Uterus (tissue), 4 donors: ENCODE measurements around the gene LRCH2. TPM values are rescaled to one million over a fixed set of nuclear protein-coding genes. Genes with fewer than 3 reads are reported as not detected.
A peak's percentile ranks its signal among the peaks of the same experiment; 100 is the strongest.

ENCODE experiments used
- DNase-seq, 2 donors: peaks; one replicate each; pipeline ENCODE4 v3.0.0-alpha.2; 2019 to 2020
- H3K27ac ChIP-seq, 2 donors: fragments of 200-600 bp; sonication (generic); 1 replicate in 1 of 2; 2 replicates in 1 of 2; pipeline ENCODE4 v1.5.1; 2016 to 2018
- H3K27me3 ChIP-seq, 2 donors: fragments of 200-600 bp; sonication (generic); one replicate each; pipeline ENCODE4 v1.5.1; 2018 to 2019; ENCODE audit warnings: control low read depth in 1 of 2
- H3K36me3 ChIP-seq, 2 donors: fragments of 200-600 bp; sonication (generic); one replicate each; pipeline ENCODE4 v1.5.1; 2019; ENCODE audit warnings: control low read depth in 1 of 2
- H3K4me1 ChIP-seq, 2 donors: fragments of 200-600 bp; sonication (generic); one replicate each; pipeline ENCODE4 v1.5.1; 2018 to 2019; ENCODE audit warnings: control low read depth in 1 of 2
- H3K4me3 ChIP-seq, 2 donors: fragments of 200-600 bp; sonication (generic); 1 replicate in 1 of 2; 2 replicates in 1 of 2; pipeline ENCODE4 v1.5.1; 2018 to 2019; ENCODE audit warnings: mild to moderate bottlenecking in 1 of 2
- H3K9me3 ChIP-seq, 2 donors: fragments of 200-600 bp; sonication (generic); one replicate each; pipeline ENCODE4 v1.5.1; 2019; ENCODE audit warnings: control low read depth in 1 of 2
- POLR2A ChIP-seq, 2 donors: fragments of 450-650 bp; IDR thresholded peaks; one replicate each; pipeline ENCODE4 v1.6.1; 2016; ENCODE audit warnings: antibody characterized with exemption in 2 of 2, mild to moderate bottlenecking in 1 of 2, moderate library complexity in 1 of 2
- intact Hi-C: fragments of 100-400 bp; cut with DNase I; formaldehyde crosslinking; loops from one replicate; pipeline ENCODE4 v1.15.1; 2023; ENCODE audit warnings: low total_unique reads
- total RNA-seq, 4 donors: library from RNA; depleted of rRNA in 3 of 4; stranded (reverse); fragments of >200 nt in 3 of 4; gene quantifications; one replicate each; pipeline versions ENCODE4 v1.1.0 to v1.2.4, GENCODE V29; 2014 to 2023
- TF ChIP-seq, protein P1 (sequence below), 4 experiments: fragments of 200-600 bp in 2 of 4; fragments of 450-650 bp in 2 of 4; sonication (generic) in 2 of 4; IDR thresholded peaks; one replicate each; pipeline ENCODE4 v1.5.1; 2016 to 2019; ENCODE audit warnings: antibody characterized with exemption in 4 of 4, mild to moderate bottlenecking in 2 of 4, moderate library complexity in 1 of 4
- donor health status: DM: yes; HTN: yes; CAD: no.

Gene LRCH2
- total RNA-seq, 4 donors from 2014 or later, result 3.3 to 23.3 (median 15.9) TPM

DNA sequence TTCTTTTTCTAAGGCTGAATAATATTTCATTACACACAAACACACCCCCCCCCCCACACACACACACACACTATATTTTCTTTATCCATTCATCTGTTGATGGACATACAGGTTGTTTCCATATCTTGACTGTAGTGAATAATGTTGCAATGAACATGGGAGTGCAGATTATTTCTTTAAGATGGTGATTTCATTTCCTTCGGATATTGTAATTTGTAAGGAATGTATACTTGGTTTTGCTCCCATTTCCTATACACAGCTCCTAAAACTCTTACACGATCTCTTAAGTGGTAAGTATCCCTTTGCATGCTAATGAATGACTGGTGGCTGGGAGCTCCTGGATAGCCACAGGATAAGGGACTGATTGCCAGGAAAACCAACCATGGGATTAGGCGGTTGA is 59.3 kb downstream of the LRCH2 start:
- no peaks in the 10 kb centered on the region for H3K36me3 ChIP-seq
- no peak for TF ChIP-seq POLR2A (IDR thresholded peaks at IDR 0.05)
- TF ChIP-seq, protein P1, sequence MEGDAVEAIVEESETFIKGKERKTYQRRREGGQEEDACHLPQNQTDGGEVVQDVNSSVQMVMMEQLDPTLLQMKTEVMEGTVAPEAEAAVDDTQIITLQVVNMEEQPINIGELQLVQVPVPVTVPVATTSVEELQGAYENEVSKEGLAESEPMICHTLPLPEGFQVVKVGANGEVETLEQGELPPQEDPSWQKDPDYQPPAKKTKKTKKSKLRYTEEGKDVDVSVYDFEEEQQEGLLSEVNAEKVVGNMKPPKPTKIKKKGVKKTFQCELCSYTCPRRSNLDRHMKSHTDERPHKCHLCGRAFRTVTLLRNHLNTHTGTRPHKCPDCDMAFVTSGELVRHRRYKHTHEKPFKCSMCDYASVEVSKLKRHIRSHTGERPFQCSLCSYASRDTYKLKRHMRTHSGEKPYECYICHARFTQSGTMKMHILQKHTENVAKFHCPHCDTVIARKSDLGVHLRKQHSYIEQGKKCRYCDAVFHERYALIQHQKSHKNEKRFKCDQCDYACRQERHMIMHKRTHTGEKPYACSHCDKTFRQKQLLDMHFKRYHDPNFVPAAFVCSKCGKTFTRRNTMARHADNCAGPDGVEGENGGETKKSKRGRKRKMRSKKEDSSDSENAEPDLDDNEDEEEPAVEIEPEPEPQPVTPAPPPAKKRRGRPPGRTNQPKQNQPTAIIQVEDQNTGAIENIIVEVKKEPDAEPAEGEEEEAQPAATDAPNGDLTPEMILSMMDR (IDR thresholded peaks at IDR 0.05), result no peak
- intact Hi-C loops, result no loop called here
- H3K9me3 ChIP-seq, result no peaks in the 10 kb centered on the region
- H3K27me3 ChIP-seq, result no peaks in the 10 kb centered on the region
- H3K4me3 ChIP-seq, result no peak overlapping the region
- DNase-seq, result no peak
- H3K4me1 ChIP-seq, result no peaks in the 10 kb centered on the region
- no peak overlapping the region for H3K27ac ChIP-seq

DNA sequence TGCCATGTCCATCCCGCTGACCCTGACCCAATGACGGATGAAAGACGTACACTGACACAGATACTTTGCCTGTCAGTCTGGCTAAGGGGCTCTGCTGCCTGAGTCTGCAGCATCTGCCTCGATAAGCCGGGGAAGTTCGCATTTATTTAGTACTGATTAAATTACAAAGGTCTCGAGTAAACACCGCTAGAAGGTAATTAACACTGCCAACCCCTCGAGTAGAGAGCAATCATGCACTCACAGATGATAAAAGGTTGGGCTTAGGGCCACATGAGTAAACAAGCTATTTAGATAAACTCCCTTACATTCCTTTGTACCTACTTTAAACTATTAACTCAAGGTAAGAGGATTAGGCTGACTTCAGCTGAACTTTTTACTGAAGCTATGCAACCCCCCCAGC is 60.7 kb downstream of the LRCH2 start:
- DNase-seq, result no peak
- no peaks in the 10 kb centered on the region for H3K27me3 ChIP-seq
- no peaks in the 10 kb centered on the region for H3K4me1 ChIP-seq
- intact Hi-C loops, result no loop called here
- H3K27ac ChIP-seq, result no peak overlapping the region
- no peaks in the 10 kb centered on the region for H3K9me3 ChIP-seq
- TF ChIP-seq POLR2A (IDR thresholded peaks at IDR 0.05), result no peak
- TF ChIP-seq, protein P1 (IDR thresholded peaks at IDR 0.05), result no peak
- H3K36me3 ChIP-seq, result no peaks in the 10 kb centered on the region
- H3K4me3 ChIP-seq, result no peak overlapping the region

DNA sequence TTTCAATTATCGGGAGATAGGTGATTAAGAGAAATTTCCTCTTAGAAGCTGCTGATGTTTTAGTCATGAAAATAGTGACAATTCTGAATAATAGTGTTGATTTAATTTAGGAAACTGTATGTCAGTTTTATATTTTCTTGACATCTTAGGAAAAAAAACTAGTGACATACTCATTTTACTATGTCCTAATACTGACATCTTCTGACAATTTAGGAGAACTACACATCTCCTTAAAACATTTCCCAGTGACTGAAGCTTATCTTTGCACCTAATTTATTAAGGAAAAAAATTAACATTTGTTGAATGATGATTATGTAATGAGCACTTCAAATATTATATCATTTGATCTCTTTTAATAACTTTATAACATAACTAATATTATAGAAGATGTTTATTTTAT is 86.7 kb downstream of the LRCH2 start:
- Histone ChIP-seq H3K27me3 (peaks cover 0 to 15% of the 10 kb centered on the region in 2 donors), H3K4me3 (no peak overlapping the region), H3K9me3 (no peaks in the 10 kb centered on the region), H3K27ac (no peak overlapping the region), H3K4me1 (no peaks in the 10 kb centered on the region), H3K36me3 (no peaks in the 10 kb centered on the region)
- DNase-seq, result no peak
- intact Hi-C loops, result no loop called here
- TF ChIP-seq, protein P1 (IDR thresholded peaks at IDR 0.05), result peak; percentile 30 to 43 (median 34)
- TF ChIP-seq POLR2A (IDR thresholded peaks at IDR 0.05), result no peak

DNA sequence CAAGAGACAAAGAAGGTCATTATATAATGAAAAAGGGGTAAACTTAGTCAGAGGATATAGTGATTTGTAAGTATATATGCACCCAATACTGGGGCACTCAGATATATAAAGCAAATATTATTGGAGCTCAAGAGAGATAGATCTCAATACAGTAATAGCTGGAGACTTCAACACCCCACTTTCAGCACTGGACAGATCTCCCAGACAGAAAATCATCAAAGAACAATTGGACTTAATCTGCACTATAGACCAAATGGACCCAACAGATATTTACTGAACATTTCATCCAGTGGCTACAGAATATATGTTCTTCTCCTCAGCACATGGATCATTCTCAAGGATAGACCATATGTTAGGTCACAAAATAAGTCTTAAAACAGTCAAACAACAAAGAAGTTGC is 91.8 kb downstream of the LRCH2 start:
- Histone ChIP-seq H3K9me3 (no peaks in the 10 kb centered on the region), H3K4me1 (no peaks in the 10 kb centered on the region), H3K4me3 (no peak overlapping the region), H3K27me3 (no peaks in the 10 kb centered on the region), H3K27ac (no peak overlapping the region), H3K36me3 (no peaks in the 10 kb centered on the region)
- no peak for DNase-seq
- intact Hi-C loops, result no loop called here
- TF ChIP-seq POLR2A (IDR thresholded peaks at IDR 0.05), result no peak
- TF ChIP-seq, protein P1 (IDR thresholded peaks at IDR 0.05), result no peak

DNA sequence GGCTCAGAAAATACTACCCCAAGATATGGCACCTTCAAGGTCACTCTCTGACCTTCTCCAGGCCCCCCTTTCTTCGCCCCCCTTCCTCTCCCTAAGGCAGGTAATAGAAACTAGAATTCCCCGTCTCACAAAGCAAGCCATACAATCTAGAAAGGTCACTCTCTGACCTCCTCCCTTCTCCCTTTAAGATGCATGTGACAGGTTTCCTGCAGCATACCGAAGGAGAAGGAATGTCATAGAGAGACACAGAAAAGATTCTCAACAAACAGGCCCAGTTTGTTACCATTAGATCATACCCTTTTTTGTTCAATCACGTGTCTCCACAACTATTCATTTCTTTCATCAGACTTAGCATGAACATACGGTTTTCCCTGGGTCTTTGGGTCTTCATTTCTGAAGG is 95.9 kb downstream of the LRCH2 start:
- TF ChIP-seq, protein P1 (IDR thresholded peaks at IDR 0.05), result no peak
- TF ChIP-seq POLR2A (IDR thresholded peaks at IDR 0.05), result no peak
- no peaks in the 10 kb centered on the region for H3K27me3 ChIP-seq
- intact Hi-C loops, result no loop called here
- no peaks in the 10 kb centered on the region for H3K4me1 ChIP-seq
- no peak for DNase-seq
- no peaks in the 10 kb centered on the region for H3K9me3 ChIP-seq
- no peaks in the 10 kb centered on the region for H3K36me3 ChIP-seq
- H3K27ac ChIP-seq, result no peak overlapping the region
- H3K4me3 ChIP-seq, result no peak overlapping the region
